Subcutaneous abdominal adipose tissue (tissue), 5 donors: Measurements from ENCODE around the gene GSTM5.
"Not testable (repeated sequence)": the region's sequence is repeated elsewhere in the genome, so short reads cannot be mapped to it uniquely, and the experiment has no call there.

Experiments
- H3K27ac ChIP-seq: one replicate; pipeline ENCODE4 v1.7.0; 2013; ENCODE audit warnings: low read depth, mild to moderate bottlenecking, inconsistent platforms, low read length, moderate library complexity
- H3K27me3 ChIP-seq, 5 donors: one replicate each; pipeline ENCODE4 v1.7.0; 2013; ENCODE audit warnings: low read length in 5 of 5, inconsistent platforms in 1 of 5; ENCODE audit not compliant: control insufficient read depth in 5 of 5, insufficient read depth in 4 of 5
- H3K36me3 ChIP-seq, 5 donors: one replicate each; pipeline ENCODE4 v1.7.0; 2013; ENCODE audit warnings: low read length in 5 of 5; ENCODE audit not compliant: control insufficient read depth in 5 of 5, insufficient read depth in 5 of 5
- H3K4me1 ChIP-seq, 5 donors: one replicate each; pipeline ENCODE4 v1.7.0; 2013; ENCODE audit warnings: low read length in 5 of 5, mild to moderate bottlenecking in 3 of 5, moderate library complexity in 1 of 5; ENCODE audit not compliant: control insufficient read depth in 5 of 5, insufficient read depth in 5 of 5
- H3K4me3 ChIP-seq, 5 donors: one replicate each; pipeline ENCODE4 v1.7.0; 2013; ENCODE audit warnings: low read length in 5 of 5, low read depth in 1 of 5
- H3K9ac ChIP-seq, 5 donors: one replicate each; pipeline ENCODE4 v1.7.0; 2013; ENCODE audit warnings: low read length in 5 of 5, mild to moderate bottlenecking in 4 of 5, moderate library complexity in 3 of 5
- H3K9me3 ChIP-seq, 5 donors: one replicate each; pipeline ENCODE4 v1.7.0; 2013; ENCODE audit warnings: low read length in 5 of 5; ENCODE audit not compliant: control insufficient read depth in 5 of 5
- donor health status: healthy.
- donor health status: healthy.
- donor health status: healthy.
- donor health status: healthy.
- donor health status: healthy.

Gene GSTM5

DNA sequence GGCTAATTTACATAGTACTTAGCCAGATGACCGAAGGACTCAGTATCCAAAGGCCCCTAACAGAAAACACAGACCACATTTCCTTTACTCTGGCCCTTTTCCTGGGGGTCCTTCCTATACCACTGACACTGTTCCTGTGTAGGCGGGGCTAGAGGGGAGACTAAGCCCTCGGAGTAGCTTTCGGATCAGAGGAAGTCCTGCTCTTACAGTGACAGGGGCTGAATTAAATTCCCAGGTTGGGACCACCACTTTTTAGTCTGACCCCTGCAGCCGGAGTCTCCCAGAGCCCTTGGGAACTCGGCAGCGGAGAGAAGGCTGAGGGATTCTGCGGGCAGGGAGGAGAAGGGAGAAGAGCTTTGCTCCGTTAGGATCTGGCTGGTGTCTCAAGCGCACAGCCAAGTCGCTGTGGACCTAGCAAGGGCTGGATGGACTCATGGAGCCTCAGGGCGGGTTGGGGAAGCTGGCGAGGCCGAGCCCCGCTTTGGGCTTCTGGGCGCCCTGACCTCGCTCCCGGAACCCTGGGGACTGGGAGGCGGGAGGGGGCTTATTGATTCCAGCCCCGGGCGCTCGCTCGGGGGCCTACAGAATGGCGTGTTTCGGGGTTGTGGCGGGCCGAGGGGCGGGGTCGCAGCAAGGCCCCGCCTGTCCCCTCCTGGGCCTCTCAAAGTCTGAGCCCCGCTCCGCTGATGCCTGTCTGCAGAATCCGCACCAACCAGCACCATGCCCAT, at the start of gene GSTM5:
GSTM5 (plus strand) TSS at position 659 of the 728 bp plus-strand sequence; CDS start at position 721, 62 bp downstream.
- peak within 1 kb of the TSS in 2 of 5 donors; percentile 51 to 59 for H3K9ac ChIP-seq
- H3K27me3 ChIP-seq, H3K27ac ChIP-seq, H3K36me3 ChIP-seq, H3K9me3 ChIP-seq: not testable (repeated sequence)
- H3K4me1 ChIP-seq: peaks cover 0 to 20% (median 12%) of the 10 kb centered on the region in 5 donors
- peak within 1 kb of the TSS; percentile 40 to 75 (median 62) for H3K4me3 ChIP-seq

DNA sequence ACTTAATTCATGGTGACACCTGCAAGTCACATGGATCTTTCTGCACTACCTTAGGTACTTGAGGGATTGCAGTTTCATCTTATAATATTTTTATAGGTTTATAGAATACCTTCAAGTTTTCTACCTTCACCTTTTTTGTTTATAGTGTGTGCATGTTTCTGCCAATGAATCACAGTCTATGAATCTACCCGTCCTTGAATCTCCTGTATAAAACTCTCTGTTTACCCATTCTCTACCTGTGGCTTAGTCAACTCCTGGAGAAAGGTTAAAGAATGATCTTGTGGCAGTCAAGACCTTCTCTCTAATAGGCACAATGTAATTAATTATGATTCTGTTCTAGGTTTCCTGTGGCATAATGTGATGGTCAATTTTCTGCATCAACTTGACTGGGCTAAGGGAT, 47.4 kb upstream of the GSTM5 start:
- Histone ChIP-seq H3K36me3 (peaks cover 0 to 29% (median 15%) of the 10 kb centered on the region in 5 donors), H3K9me3 (no peaks in the 10 kb centered on the region), H3K4me3 (no peak overlapping the region), H3K9ac (no peak overlapping the region), H3K4me1 (peaks cover 2 to 13% (median 12%) of the 10 kb centered on the region in 5 donors), H3K27me3 (no peaks in the 10 kb centered on the region), H3K27ac (no peak overlapping the region)

DNA sequence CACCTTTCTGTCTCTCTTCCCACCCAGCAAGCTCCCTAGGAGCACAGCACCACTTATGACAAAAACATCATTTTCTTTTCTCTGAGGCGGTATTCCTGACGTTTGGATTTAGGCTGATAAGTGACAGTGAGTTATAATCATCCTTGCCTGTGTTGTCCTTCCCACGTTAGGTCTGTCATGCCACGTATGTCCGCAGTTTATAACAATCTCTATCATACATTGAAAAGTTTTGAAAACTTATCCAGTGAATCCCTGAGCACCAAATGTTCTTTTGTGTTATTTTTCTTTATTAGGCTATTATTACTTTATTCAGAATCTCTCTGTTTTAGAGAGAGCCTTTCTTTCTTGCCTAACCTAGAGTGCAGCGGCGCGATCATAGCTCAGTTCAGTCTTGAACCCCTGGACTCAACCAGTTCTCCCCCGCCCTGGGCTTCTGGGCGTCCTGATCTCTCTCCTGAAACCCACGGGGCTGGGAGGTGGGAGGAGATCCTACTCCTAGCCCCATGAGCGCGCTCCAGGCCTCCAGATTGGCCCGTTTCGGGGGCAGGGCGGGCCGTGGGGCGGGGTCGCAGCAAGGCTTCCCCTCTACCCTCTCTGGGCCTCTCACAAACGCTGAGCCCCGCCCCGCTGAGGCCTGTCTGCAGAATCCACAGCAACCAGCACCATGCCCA, 44.5 kb upstream of the GSTM5 start, which contains the start of gene GSTM2:
GSTM2 (plus strand) TSS at position 606 of the 671 bp plus-strand sequence; CDS start at position 665, 59 bp downstream.
- Histone ChIP-seq H3K36me3 (peaks cover 0 to 11% (median 5%) of the 10 kb centered on the region in 5 donors), H3K27ac (no peak within 1 kb of the TSS), H3K4me3 (peak within 1 kb of the TSS; percentile 62 to 79 (median 72)), H3K9ac (peak within 1 kb of the TSS in 4 of 5 donors; percentile 53 to 74 (median 65)), H3K27me3 (no peaks in the 10 kb centered on the region), H3K4me1 (peaks cover 2 to 13% (median 12%) of the 10 kb centered on the region in 5 donors), H3K9me3 (no peaks in the 10 kb centered on the region)

DNA sequence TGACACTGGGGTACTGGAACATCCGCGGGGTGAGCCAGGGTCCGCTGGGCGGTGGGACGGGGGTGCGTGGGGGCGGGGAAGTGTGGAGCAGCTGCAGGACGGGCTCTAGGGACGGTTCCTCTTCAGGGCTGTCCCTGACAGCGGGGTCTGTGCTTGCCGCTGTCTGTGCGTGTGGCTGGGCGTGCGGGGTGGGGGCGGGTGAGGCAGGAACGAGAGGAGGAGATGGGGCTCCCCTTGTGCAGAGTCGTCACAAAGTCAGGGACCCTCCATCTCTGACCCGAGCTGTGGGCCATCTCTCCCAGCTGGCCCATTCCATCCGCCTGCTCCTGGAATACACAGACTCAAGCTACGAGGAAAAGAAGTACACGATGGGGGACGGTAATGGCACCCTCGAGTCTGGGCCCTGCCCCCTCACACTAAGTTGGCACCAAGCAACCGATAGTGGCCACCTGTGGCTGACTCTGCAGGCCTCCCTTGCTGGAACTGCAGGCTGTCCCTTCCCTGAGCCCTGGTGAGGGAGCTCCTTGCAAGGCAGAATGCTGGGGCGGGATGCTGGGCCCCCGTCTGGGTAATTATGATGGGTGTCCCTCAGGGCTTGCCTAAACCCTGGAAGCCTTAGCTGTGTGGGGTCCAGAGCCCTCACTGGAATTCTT, 43.8 kb upstream of the GSTM5 start:
- Histone ChIP-seq H3K4me3 (peak overlapping the region; percentile 62 to 79 (median 72)), H3K27me3 (no peaks in the 10 kb centered on the region), H3K27ac (no peak overlapping the region), H3K4me1 (peaks cover 2 to 13% (median 12%) of the 10 kb centered on the region in 5 donors), H3K9ac (peak overlapping the region in 3 of 5 donors; percentile 64 to 74 (median 66)), H3K36me3 (peaks cover 0 to 15% (median 8%) of the 10 kb centered on the region in 5 donors), H3K9me3 (no peaks in the 10 kb centered on the region)

DNA sequence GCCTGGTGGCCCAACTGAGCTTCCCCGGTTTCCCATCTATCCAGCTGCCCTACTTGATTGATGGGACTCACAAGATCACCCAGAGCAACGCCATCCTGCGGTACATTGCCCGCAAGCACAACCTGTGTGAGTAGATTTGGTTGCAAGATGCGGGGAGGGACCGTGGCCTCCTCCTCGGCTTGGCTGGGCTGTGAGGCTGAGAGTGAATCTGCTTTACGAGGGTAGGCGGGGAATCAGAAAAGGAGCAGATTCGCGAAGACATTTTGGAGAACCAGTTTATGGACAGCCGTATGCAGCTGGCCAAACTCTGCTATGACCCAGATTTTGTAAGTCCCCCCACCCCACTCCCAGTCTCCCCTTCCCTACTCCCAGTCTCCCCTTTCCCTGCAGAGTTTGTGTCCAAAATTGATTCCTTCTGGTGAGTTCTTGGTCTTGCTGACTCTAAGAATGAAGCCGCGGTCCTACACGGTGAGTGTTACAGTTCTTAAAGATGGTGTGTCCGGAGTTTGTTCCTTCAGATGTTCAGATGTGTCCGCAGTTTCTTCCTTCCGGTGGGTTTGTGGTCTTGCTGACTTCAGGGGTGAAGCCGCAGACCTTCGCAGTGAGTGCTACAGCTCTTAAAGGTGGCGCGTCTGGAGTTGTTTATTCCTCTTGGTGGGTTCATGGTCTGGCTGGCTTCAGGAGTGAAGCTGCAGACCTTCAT, 42.7 kb upstream of the GSTM5 start:
- peaks cover 0 to 21% (median 9%) of the 10 kb centered on the region in 5 donors for H3K36me3 ChIP-seq
- H3K9ac ChIP-seq: no peak overlapping the region
- peaks cover 2 to 13% (median 12%) of the 10 kb centered on the region in 5 donors for H3K4me1 ChIP-seq
- no peaks in the 10 kb centered on the region for H3K27me3 ChIP-seq
- no peaks in the 10 kb centered on the region for H3K9me3 ChIP-seq
- no peak overlapping the region for H3K4me3 ChIP-seq
- H3K27ac ChIP-seq: no peak overlapping the region

DNA sequence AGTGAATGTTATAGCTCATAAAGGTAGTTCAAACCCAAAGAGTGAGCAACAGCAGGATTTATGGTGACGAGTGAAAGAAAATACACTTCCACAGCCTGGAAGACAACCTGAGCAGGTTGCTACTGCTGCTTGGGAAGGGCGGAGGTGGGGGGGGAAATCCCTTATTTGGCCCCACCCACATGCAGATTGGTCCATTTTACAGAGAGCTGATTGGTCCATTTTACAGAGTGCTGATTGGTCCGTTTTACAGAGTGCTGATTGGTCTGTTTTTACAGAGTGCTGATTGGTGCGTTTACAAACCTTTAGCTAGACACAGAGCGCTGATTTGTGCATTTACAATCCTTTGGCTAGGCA, 42.1 kb upstream of the GSTM5 start:
- H3K27ac ChIP-seq: not testable (repeated sequence)

DNA sequence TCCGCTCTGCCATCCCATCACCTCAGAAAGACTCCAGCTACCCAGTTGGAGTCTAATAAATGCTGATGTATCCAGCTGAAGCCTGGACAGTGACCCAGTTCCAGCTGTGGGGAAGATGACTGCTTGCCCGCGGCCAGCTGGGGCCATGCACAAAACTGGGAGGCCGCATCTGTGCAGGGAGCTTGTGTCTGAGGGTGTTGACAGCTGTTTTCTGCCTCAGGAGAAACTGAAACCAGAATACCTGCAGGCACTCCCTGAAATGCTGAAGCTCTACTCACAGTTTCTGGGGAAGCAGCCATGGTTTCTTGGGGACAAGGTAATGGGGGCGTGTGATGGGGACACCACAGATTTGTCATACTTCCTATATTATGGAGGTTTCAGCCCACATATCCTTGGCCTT, 41.0 kb upstream of the GSTM5 start:
- Histone ChIP-seq H3K27ac (no peak overlapping the region), H3K4me1 (peaks cover 2 to 13% (median 12%) of the 10 kb centered on the region in 5 donors), H3K4me3 (no peak overlapping the region), H3K27me3 (no peaks in the 10 kb centered on the region), H3K9me3 (no peaks in the 10 kb centered on the region), H3K36me3 (peaks cover 0 to 17% (median 9%) of the 10 kb centered on the region in 5 donors), H3K9ac (no peak overlapping the region)

More for the DNA sequence above, 42.1 kb upstream of the GSTM5 start:
- not testable (repeated sequence) for H3K9ac ChIP-seq, H3K4me3 ChIP-seq, H3K27me3 ChIP-seq, H3K9me3 ChIP-seq
- peaks cover 0 to 21% (median 9%) of the 10 kb centered on the region in 5 donors for H3K36me3 ChIP-seq
- H3K4me1 ChIP-seq: peaks cover 2 to 13% (median 12%) of the 10 kb centered on the region in 5 donors

DNA sequence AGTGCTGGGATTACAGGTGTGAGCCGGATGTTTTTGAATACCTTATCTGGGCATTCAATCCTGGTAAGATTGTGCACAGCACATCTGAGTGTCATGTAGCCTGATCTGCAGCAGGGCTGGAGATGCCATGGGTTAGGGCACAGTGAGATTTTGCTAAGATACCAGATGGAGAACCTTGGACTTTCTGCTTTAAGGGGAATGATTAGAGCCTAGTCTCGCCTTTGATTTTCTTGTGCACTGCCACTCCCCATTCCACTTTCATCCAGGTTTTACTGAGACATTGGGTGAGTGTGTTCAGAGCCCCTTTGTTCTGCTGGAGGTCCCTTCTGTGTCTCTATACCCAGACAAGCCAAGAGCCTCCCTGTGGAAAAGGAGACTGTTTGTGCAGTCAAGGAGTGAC, 38.2 kb upstream of the GSTM5 start:
- H3K27me3 ChIP-seq, H3K9ac ChIP-seq, H3K9me3 ChIP-seq, H3K27ac ChIP-seq, H3K4me1 ChIP-seq, H3K4me3 ChIP-seq: not testable (repeated sequence)
- peaks cover 0 to 17% (median 9%) of the 10 kb centered on the region in 5 donors for H3K36me3 ChIP-seq

DNA sequence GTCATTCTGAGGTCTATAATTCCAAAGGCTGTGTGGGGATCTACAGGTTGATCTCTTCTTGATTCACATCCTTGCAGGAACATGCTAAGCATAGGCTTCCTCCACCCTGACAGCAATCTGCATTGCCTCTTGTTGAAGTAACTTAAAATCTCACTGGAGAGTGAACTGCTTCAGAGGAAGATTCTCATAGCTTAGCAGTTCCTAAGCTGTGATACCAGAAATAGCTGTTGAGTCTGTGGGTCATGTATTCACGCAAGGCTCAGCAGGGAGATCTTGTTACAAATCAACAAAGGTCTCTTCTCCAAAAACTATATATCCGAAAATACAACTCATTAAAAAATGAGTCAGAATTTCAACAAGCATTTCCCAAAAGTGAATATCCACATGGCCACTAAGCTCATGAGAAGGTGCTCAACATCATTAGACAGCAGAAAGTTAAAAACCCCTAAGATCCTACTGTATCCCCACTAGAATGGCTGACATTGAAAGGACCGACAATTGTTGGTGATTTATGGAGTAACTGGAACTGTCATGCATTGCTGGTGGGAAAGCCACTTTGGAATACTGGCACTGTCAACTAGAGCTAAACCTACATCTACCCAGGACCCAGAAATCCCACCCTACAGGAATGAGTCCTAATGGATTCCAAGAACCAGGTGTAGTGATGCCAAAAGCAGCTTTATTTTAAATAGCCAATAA, 35.2 kb upstream of the GSTM5 start:
- peaks cover 0 to 15% (median 5%) of the 10 kb centered on the region in 5 donors for H3K36me3 ChIP-seq
- H3K4me3 ChIP-seq, H3K4me1 ChIP-seq, H3K27ac ChIP-seq, H3K9ac ChIP-seq, H3K27me3 ChIP-seq, H3K9me3 ChIP-seq: not testable (repeated sequence)
